MV-4-11 (cell line): ENCODE data around the gene APOB.
"Not testable (repeated sequence)": the region's sequence is repeated elsewhere in the genome, so short reads cannot be mapped to it uniquely, and the experiment has no call there.

Experiments
- DNase-seq: peaks from one replicate; lab custom pipeline; 2025; lab: John Stamatoyannopoulos, UW

APOB gene

GRCh38 chr2:21032338-21033236 lies 11.3 kb downstream of the APOB start:
- no peak for DNase-seq

GRCh38 chr2:21030983-21031968 lies 12.6 kb downstream of the APOB start:
- no peak for DNase-seq

- no peak for DNase-seq
These were observed 14.4 kb downstream of the APOB start for GRCh38 chr2:21029519-21029918.

GRCh38 chr2:21028951-21029350 lies 14.9 kb downstream of the APOB start:
- DNase-seq, result not testable (repeated sequence)

GRCh38 chr2:21028021-21028947 lies 15.6 kb downstream of the APOB start:
- DNase-seq, result no peak

- DNase-seq, result no peak
These were observed 17.2 kb downstream of the APOB start for GRCh38 chr2:21026479-21027282.

GRCh38 chr2:21025690-21026478 lies 18.0 kb downstream of the APOB start:
- no peak for DNase-seq

- no peak for DNase-seq
These were observed 19.0 kb downstream of the APOB start for GRCh38 chr2:21024722-21025389.

GRCh38 chr2:21024198-21024597 lies 19.7 kb downstream of the APOB start:
- DNase-seq, result no peak

GRCh38 chr2:21023419-21024181 lies 20.3 kb downstream of the APOB start:
- no peak for DNase-seq

GRCh38 chr2:21022792-21023367 lies 21.0 kb downstream of the APOB start:
- no peak for DNase-seq

- no peak for DNase-seq
These were observed 22.4 kb downstream of the APOB start for GRCh38 chr2:21021430-21021829.

- no peak for DNase-seq
These were observed 23.1 kb downstream of the APOB start for GRCh38 chr2:21020668-21021288.

- DNase-seq, result no peak
These were observed 23.7 kb downstream of the APOB start for GRCh38 chr2:21020031-21020667.

- no peak for DNase-seq
These were observed 24.2 kb downstream of the APOB start for GRCh38 chr2:21019678-21020021.

- DNase-seq, result no peak
These were observed 24.7 kb downstream of the APOB start for GRCh38 chr2:21019000-21019677.

- DNase-seq, result no peak
These were observed 25.6 kb downstream of the APOB start for GRCh38 chr2:21018290-21018689.
